ENCODE data around the gene WDR45B.
"Not testable (repeated sequence)": the region's sequence is repeated elsewhere in the genome, so short reads cannot be mapped to it uniquely, and the experiment has no call there.

The WDR45B gene

GRCh38 chr17:82598256-82599119 is 49.8 kb downstream of the WDR45B start:
- DNase-seq = no peak

- DNase-seq = no peak
Measured at GRCh38 chr17:82596837-82597672, 51.2 kb downstream of the WDR45B start.

- DNase-seq = no peak
Measured at GRCh38 chr17:82596296-82596695, 51.9 kb downstream of the WDR45B start.

GRCh38 chr17:82595893-82596292 is 52.4 kb downstream of the WDR45B start:
- no peak for DNase-seq

GRCh38 chr17:82594571-82594970 is 53.7 kb downstream of the WDR45B start:
- no peak for DNase-seq

- no peak for DNase-seq
Measured at GRCh38 chr17:82593590-82594087, 54.6 kb downstream of the WDR45B start.

GRCh38 chr17:82592767-82593589 is 55.3 kb downstream of the WDR45B start:
- peak; percentile 87 for DNase-seq

GRCh38 chr17:82592289-82592766 is 55.9 kb downstream of the WDR45B start:
- no peak for DNase-seq

GRCh38 chr17:82590881-82591539 is 57.2 kb downstream of the WDR45B start:
- no peak for DNase-seq

- DNase-seq = no peak
Measured at GRCh38 chr17:82590216-82590615, 58.0 kb downstream of the WDR45B start.

GRCh38 chr17:82589851-82590180 is 58.4 kb downstream of the WDR45B start:
- no peak for DNase-seq

GRCh38 chr17:82588266-82589175 is 59.7 kb downstream of the WDR45B start:
- no peak for DNase-seq

GRCh38 chr17:82587234-82588086 is 60.8 kb downstream of the WDR45B start:
- no peak for DNase-seq

GRCh38 chr17:82586576-82587233 is 61.5 kb downstream of the WDR45B start:
- DNase-seq = no peak

GRCh38 chr17:82585935-82586575 is 62.2 kb downstream of the WDR45B start:
- DNase-seq = not testable (repeated sequence)

GRCh38 chr17:82583720-82584234 is 64.5 kb downstream of the WDR45B start:
- no peak for DNase-seq

- no peak for DNase-seq
Measured at GRCh38 chr17:82582709-82583108, 65.5 kb downstream of the WDR45B start.

GRCh38 chr17:82582213-82582612 is 66.0 kb downstream of the WDR45B start:
- no peak for DNase-seq

GRCh38 chr17:82579969-82580368 is 68.3 kb downstream of the WDR45B start:
- DNase-seq = not testable (repeated sequence)
